Measurements from ENCODE around the gene AHSP.
"Not testable (repeated sequence)": the region's sequence is repeated elsewhere in the genome, so short reads cannot be mapped to it uniquely, and the experiment has no call there.

The AHSP gene

DNA sequence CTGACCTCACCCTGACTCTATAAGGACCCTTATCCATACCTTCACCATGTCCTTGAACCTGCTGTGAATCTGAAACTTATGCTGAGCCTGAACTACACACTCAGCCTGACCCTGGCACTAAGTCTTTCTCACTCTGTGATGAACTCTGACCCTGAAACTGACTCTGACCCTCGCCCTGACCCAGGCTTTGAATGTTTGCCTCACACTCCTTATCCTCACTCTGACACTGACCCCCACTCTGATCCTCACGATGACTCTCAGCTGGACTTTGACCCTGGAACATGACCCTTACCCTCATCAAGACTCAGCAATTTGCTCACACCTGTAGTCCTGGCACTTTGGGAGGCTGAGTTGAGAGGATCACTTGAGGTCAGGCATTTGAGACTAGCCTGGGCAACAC lies 4.4 kb downstream of the AHSP start:
- no peak for DNase-seq

DNA sequence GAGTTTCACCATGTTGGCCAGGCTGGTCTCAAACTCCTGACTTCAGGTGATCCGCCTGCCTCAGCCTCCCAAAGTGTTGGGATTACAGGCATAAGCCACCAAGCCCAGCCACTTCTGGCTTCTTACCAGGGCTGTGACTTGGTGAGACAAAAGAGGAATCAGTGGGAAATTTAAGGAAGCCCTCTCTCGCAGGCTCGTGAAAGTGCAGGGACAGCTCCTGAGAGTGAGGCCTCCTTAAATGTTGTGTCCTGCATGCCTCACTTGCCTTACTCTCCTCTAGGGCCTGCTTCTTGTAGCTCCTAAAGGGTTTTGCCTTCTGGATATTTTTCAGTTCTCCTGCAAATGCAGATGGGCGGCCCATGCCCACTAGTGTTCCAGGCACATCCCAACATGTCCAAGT lies 5.2 kb downstream of the AHSP start:
- DNase-seq = no peak

DNA sequence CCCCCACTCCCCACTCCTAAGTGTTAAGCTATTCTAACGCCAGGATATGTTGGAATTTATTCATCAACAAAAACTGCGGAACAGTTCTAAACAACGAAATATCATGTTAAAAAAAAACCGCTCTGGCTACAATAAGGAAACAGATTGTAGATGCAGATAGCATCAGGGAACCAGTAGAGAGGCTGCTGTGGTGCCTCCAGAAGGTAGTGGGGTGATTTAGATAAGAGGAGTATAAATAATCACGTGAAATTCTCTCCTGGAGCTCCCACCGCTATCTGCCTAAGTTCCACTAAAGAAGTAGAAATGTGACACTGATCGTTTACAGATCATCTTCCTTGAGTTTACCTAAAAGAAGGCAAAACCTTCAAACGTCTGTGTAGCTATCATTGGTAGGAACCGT lies 8.0 kb downstream of the AHSP start:
- DNase-seq = no peak

DNA sequence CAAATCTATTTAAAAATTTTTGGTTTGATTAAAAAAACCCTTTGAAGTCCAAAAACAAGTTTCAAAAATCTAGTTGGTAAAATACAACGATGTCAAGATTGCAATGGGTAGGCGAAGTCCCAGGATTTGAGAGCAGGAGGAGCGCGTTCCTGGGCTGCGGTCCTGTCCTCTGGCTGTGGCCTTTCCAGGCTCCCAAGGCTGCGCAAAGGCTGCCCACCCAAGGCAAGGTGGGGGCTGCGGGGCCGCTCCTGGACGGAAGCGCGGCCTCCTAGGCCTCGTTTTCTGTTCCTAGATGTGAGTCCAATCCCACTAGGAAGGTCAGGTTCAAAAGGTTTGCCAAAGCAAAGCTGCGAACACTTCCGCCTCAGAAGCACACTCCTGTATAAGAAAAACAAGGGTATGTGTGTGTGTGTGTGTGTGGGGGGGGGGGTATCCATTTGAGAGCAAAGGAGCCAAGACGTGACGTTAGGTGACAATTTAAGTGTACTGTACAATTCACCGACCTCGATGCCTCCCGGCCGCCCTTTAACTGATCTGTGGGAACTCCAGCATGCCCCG lies 9.2 kb downstream of the AHSP start:
- DNase-seq = no peak

DNA sequence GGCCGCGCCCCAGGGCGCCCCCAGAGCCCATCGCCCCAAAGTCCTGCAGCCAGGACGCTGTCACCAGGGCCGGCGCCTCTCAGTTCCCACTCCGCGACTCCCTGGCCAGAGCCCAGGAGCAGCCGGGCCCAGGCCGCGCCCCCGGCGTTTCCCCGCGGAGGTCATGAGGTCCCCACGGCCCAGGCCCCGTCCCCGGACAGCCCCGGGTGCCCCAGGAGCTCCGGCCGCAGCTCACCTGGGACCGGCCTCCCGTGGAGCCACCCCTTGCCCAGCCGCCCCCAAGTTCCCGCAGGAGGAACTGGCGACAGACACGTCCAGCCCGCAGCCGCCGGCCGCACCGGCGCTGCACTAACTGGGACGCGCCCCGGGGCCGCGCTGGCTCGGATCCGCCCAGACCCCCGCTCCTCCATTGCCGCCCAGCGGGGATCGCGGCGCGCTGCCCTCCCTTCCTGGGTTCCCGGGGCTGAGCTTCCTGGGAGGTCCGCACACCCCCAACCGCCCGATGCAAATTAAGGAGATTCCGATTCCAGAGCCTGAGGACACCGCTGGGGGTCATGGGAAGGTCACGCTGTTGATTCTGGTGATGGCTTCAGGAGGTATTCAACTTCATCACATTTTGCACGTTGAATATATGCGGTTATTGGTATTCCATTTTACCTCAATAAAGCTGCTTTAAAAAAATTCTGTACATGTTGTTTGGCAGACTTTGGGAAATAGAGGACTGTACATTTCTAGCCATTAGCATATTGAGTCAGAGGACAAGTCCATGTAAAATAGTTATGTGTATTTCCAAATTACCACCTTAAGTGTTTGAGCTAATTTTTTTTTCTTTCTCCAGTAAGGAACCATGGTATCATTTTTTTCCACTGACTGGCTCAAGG lies 9.9 kb downstream of the AHSP start:
- no peak for DNase-seq

DNA sequence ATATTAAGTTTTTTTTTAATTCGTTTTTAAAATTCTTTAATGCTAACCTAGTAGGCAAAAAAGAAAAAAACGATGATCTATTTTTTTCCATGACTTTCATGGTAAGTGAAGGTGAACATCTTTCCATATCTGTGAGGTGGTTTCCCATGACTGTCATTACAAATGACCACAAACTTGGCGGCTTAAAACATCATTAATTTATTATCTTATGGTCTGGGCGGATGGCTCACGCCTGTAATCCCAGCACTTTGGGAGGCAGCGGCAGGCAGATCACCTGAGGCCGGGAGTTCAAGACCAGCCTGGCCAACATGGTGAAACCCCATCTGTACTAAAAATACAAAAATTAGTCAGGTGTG lies 10.5 kb downstream of the AHSP start:
- DNase-seq = not testable (repeated sequence)

DNA sequence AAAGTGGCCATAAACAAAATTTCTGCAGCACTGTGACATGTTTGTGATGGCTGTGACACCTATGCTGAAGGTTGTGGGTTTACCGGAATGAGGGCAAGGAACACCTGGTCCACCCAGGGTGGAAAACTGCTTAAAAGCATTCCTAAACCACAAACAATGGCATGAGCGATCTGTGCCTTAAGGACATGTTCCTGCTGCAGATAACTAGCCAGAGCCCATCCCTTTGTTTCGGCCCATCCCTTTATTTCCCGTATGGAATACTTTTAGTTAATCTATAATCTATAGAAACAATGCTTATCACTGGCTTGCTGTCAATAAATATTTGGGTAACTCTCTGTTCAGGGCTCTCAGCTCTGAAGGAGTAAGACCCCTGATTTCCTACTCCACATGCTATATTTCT lies 12.1 kb downstream of the AHSP start:
- DNase-seq = not testable (repeated sequence)

DNA sequence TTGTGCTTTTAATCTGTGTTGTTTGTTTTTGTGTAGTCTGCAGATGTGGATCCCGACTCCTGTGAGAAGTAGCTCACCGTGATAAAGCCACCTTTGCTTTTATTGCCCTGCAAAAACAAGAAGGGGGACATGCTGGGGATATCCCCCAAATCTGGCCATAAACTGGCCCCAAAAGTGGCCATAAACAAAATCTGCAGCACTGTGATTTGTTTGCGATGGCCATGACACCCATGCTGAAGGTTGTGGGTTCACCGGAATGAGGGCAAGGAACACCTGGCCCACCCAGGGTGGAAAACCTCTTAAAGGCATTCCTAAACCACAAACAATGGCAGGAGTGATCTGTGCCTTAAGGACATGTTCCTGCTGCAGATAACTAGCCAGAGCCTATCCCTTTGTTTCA lies 15.1 kb downstream of the AHSP start:
- no peak for DNase-seq

DNA sequence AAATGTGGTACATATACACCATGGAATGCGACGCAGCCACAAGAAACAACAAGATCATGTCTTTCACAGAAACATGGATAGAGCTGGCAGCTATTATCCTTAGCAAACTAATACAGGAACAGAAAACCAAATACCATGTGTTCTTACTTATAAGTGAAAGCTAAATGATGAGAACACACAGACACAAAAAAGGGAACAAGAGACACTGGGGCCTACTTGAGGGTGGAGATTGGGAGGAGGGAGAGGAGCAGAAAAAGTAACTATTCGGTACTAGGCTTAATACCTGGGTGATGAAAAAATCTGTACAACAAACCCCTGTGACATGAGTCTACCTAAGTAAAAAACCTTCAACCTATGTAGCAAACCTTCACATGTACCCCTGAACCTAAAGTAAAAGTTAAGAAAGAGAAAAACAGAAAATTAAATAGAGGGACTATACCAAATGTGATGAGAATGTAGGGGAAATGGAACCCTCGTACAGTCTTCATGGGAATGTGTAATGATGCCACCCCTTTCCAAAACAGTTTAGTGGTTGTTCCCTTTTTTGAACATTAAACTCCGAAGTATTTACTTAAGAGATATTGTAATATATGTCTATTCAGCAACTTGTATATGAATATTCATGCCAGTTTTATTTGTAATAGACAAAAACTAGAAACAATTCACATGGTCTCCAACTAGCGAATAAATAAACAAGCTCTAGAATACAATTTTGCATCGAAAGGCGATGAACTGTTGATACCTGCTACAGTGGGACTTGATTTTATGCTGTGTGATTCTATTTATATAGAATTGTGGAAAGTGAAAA lies 33.9 kb downstream of the AHSP start:
- no peak for DNase-seq

DNA sequence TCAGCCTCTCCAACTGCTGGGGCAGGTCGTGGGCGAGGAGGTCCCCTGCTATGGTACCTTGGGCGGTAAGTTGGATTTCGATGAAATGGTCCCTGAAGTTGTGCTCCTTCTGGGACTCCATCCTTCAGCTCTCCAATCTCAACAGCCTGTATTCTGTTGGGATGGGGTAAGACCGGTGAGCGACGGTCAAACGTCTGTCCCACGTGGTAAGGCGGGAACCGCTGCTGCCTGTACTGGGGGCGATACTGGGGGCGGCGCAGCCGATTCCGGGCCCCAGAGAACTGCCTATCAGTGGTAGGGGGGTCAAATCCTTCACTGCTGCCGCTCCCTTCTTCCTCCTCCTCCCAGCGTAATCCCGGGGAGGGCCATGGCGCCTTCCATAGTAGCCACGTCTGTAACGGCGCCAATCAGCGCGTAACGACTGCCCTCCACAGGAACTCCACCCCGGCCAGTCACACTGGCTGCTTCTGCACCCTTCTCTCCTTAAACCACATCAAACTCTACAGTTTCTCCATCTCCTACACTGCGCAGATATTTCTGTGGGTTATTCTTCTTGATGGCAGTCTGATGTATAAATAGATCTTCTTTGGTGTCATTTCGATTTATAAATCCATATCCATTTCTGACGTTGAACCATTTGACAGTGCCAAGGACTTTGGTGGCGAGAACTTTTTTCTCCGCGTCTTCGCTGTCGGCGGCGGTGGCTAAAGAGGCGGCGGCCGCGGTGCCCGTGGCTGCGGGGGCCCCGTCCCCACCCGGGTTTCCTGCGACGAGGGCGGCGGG lies 41.1 kb downstream of the AHSP start:
- no peak for DNase-seq

DNA sequence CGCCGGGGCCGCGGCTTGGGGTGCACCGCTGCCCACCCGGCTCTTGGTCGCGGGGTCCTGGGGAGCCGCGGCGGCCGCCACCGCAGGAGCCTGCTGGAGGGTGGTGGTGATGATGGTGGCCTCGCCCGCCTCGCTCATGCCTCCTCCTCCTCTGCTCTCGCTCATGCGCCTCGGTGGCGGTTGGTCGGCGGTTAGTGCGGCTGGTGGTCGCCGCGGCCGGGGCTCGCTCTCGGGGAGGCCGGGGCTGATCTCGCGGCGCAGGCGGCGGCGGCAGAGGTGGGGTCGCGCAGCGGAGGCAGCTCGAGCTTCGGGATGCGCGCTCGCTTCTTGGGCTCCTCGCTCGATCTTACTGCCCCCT lies 41.6 kb downstream of the AHSP start:
- no peak for DNase-seq

DNA sequence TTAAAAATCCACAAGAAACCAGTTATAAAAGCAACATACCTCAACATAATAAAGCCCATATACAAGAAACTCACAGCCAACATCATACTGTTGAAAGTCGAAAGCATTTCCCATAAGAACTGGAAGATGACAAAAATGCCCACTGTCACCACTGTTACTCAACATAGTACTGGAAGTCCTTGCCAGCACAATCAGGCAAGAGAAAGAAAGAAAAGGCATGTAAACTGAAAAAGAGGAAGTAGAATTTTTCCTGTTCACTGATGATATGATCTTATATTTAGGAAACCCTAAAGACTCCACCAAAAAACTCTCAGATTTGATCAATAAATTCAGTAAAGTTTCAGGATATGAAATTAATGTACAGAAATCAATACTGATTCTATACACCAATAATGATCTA lies 45.1 kb downstream of the AHSP start:
- no peak for DNase-seq

DNA sequence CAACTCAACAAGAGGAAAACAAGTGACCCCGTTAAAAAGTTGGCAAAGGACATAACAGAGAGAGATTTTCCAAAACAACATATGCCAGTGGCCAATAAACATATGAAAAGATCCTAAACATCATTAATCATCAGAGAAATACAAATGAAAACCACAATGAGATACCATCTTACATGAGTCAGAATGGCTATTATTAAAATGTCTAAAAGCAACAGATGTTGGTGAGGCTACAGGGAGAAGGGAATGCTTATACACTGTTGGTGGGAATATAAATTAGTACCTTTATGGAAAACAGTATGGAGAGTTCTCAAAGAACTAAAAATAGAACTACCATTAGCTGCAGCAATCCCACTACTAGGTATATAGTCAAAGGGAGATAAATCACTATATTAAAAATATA lies 46.5 kb downstream of the AHSP start:
- DNase-seq = not testable (repeated sequence)

DNA sequence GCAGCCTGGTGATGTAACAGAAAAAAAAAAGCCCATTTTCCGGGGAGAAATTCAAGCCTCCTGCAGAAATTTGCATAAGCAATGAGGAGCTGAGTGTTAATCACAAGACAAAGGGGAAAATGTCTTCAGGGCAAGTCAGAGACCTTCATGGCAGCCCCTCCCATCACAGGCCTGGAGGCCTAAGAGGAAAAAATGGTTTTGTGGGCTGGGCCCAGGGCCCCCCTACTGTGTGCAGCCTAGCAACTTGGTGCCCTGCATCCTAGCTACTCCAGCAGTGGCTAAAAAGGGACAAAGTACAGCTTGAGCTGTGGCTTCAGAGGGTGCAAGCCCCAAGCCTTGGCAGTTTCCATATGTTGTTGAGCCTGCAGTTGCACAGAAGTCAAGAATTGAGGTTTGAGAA lies 49.7 kb downstream of the AHSP start:
- no peak for DNase-seq
